Natural killer cell (primary cell): Measurements from ENCODE around the gene PDXP. TPM values are rescaled to one million over a fixed set of nuclear protein-coding genes. Genes with fewer than 3 reads are reported as not detected.

Source experiments
- ATAC-seq, 3 donors: fragments of 150-1000 bp in 2 of 3; fragments of 200-7000 bp in 1 of 3; cut with Tn5 transposase; 1 replicate in 1 of 3; 2 replicates in 2 of 3; pipeline ENCODE4 v1.10.0; 2021; ENCODE audit warnings: mild to moderate bottlenecking in 2 of 3, moderate library complexity in 2 of 3
- DNase-seq, 2 donors: peaks; one replicate each; pipeline versions ENCODE4 v3.0.0 to v3.0.0-alpha.2; 2013 to 2021; ENCODE audit warnings: mixed read lengths in 1 of 2
- H3K27ac ChIP-seq: one replicate; pipeline ENCODE4 v1.5.1; 2013; ENCODE audit warnings: mild to moderate bottlenecking, low read length
- H3K27me3 ChIP-seq: one replicate; pipeline ENCODE4 v1.6.1; 2013; ENCODE audit warnings: low read length; ENCODE audit not compliant: control insufficient read depth, insufficient read depth
- H3K36me3 ChIP-seq: one replicate; pipeline ENCODE4 v1.6.1; 2013; ENCODE audit warnings: low read length; ENCODE audit not compliant: control insufficient read depth, insufficient read depth
- H3K4me1 ChIP-seq: one replicate; pipeline ENCODE4 v1.6.1; 2013; ENCODE audit warnings: low read length; ENCODE audit not compliant: control insufficient read depth, insufficient read depth
- H3K4me3 ChIP-seq: one replicate; pipeline ENCODE4 v1.5.1; 2013; ENCODE audit warnings: low read length
- H3K9me3 ChIP-seq: one replicate; pipeline ENCODE4 v1.6.1; 2013; ENCODE audit warnings: low read length; ENCODE audit not compliant: control insufficient read depth, insufficient read depth
- H3K27ac Mint-ChIP-seq, 2 donors: one replicate each; pipeline ENCODE4 v1.8.0; 2022; ENCODE audit warnings: mild to moderate bottlenecking in 2 of 2, mixed read lengths in 2 of 2, moderate library complexity in 1 of 2
- H3K27me3 Mint-ChIP-seq, 2 donors: one replicate each; pipeline ENCODE4 v1.8.0; 2022; ENCODE audit warnings: low read depth in 2 of 2, mixed read lengths in 2 of 2
- H3K36me3 Mint-ChIP-seq: one replicate; pipeline ENCODE4 v1.8.0; 2022; ENCODE audit warnings: mixed read lengths
- H3K4me1 Mint-ChIP-seq, 2 donors: one replicate each; pipeline ENCODE4 v1.8.0; 2022; ENCODE audit warnings: mixed read lengths in 2 of 2
- H3K4me3 Mint-ChIP-seq: one replicate; pipeline ENCODE4 v1.8.0; 2022; ENCODE audit warnings: mild to moderate bottlenecking, moderate library complexity, mixed read lengths
- H3K9me3 Mint-ChIP-seq, 2 donors: one replicate each; pipeline ENCODE4 v1.8.0; 2022; ENCODE audit warnings: mixed read lengths in 2 of 2
- WGBS: methylation state at CpG from one replicate; pipeline ENCODE4 v1.1.7; 2013; ENCODE audit warnings: missing lambda C conversion rate; ENCODE audit not compliant: insufficient coverage; 5-methylcytosine and 5-hydroxymethylcytosine counted together
- intact Hi-C: fragments of 100-400 bp; cut with micrococcal nuclease; formaldehyde crosslinking; loops from one replicate; pipeline ENCODE4 v1.14.2; 2022
- total RNA-seq, 4 donors: library from RNA; stranded (reverse); fragments of 120-200 nt in 1 of 4; gene quantifications; one replicate each; pipeline versions ENCODE4 v1.2.3 to v1.2.4, GENCODE V29; 2013 to 2022
- TF ChIP-seq, protein P1 (sequence below): fragments of 200-600 bp; IDR thresholded peaks from one replicate; pipeline ENCODE4 v1.8.0; 2022; ENCODE audit warnings: antibody characterized with exemption

Gene PDXP
- total RNA-seq, 3 donors from 2014 or later (not counting 1 experiment from before 2014, with no cell fraction given): 8.3 to 14.2 (median 13.4) TPM

DNA sequence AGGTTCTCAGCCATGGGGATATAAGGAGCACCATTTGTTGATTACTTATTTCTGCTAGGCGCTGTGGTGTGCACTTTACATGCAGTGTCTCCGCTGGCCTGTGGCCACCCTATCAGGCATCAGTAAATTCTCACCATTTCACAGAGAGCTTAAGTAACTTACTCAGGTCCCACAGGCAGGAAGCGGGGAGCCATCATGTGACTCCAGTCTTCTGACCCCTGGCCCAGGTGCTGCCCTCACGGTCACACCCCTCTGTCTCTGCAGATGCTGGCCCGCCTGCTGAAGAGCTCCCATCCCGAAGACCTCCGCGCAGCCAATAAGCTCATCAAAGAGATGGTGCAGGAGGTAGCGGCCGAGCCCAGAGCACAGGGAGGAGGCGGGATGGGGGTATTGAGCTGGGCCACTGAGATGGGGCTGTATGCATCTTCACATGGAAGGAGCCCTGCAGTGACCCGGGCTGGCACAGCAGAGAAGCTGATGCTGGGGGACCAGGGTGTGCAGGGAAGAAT is 37.1 kb upstream of the PDXP start:
- ATAC-seq: no peak
- peaks cover 32% of the 10 kb centered on the region for H3K36me3 ChIP-seq
- peaks cover 33% of the 10 kb centered on the region for H3K4me1 ChIP-seq
- no peak overlapping the region for H3K4me3 ChIP-seq
- WGBS: 94% methylated on average over 12 of the region's 12 CpGs
- TF ChIP-seq, protein P1, sequence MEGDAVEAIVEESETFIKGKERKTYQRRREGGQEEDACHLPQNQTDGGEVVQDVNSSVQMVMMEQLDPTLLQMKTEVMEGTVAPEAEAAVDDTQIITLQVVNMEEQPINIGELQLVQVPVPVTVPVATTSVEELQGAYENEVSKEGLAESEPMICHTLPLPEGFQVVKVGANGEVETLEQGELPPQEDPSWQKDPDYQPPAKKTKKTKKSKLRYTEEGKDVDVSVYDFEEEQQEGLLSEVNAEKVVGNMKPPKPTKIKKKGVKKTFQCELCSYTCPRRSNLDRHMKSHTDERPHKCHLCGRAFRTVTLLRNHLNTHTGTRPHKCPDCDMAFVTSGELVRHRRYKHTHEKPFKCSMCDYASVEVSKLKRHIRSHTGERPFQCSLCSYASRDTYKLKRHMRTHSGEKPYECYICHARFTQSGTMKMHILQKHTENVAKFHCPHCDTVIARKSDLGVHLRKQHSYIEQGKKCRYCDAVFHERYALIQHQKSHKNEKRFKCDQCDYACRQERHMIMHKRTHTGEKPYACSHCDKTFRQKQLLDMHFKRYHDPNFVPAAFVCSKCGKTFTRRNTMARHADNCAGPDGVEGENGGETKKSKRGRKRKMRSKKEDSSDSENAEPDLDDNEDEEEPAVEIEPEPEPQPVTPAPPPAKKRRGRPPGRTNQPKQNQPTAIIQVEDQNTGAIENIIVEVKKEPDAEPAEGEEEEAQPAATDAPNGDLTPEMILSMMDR: no peak
- H3K27me3 ChIP-seq: no peaks in the 10 kb centered on the region
- H3K4me3 Mint-ChIP-seq: no peak overlapping the region
- no peak overlapping the region for H3K27ac Mint-ChIP-seq
- H3K27me3 Mint-ChIP-seq: no peaks in the 10 kb centered on the region
- H3K36me3 Mint-ChIP-seq: no peaks in the 10 kb centered on the region
- H3K9me3 ChIP-seq: no peaks in the 10 kb centered on the region
- H3K9me3 Mint-ChIP-seq: no peaks in the 10 kb centered on the region
- peaks cover 11 to 31% of the 10 kb centered on the region in 2 donors for H3K4me1 Mint-ChIP-seq
- intact Hi-C loops: no loop called here
- no peak for DNase-seq
- no peak overlapping the region for H3K27ac ChIP-seq

DNA sequence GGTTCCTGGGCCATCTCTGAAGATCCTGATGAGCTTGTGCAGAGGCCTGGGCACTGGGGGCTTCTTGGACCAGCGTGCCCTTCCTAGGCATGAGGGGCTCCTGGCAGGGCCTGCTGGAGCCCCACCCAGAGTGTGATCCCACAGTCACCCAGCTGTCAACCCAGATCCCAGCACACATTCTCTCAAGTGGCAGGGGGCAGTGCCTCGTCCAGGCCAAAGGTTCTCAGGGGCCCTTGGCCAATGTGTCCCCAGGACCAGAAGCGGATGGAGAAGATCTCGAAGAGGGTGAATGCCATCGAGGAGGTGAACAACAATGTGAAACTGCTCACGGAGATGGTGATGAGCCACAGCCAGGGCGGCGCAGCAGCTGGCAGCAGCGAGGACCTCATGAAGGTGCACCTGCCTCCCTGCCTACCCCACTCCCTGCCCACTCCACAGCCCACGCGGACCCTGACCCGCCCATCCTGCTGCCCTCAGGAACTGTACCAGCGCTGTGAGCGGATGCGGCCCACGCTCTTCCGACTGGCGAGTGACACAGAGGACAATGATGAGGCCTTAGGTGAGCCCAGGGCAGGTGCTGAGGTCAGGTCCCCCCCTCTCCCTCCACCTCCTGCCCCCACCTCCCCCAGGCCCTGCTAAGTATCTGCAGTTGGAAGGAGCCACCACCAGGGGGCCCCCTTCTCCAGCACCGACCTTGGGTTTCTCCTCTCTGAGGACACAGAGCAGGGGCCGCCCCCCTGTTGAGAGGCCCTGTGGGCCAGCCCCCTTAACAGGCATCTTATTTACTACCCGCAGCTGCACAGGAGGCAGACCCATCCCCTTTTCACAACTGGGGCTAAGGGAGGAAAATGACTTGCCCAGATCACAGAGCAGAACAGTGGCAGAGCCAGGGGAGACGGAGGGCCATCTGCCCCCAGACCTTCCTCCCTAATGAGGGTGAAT is 35.2 kb upstream of the PDXP start:
- Histone ChIP-seq H3K36me3 (peaks cover 20% of the 10 kb centered on the region), H3K27ac (peak overlapping the region; percentile 52), H3K4me1 (peaks cover 52% of the 10 kb centered on the region), H3K4me3 (no peak overlapping the region), H3K9me3 (no peaks in the 10 kb centered on the region), H3K27me3 (no peaks in the 10 kb centered on the region)
- peak; percentile 84 to 90 (median 86) for ATAC-seq
- Mint-ChIP-seq H3K9me3 (no peaks in the 10 kb centered on the region), H3K27ac (peak overlapping the region; percentile 88 to 89), H3K27me3 (no peaks in the 10 kb centered on the region), H3K4me3 (peak overlapping the region; percentile 76), H3K4me1 (peaks cover 27 to 48% of the 10 kb centered on the region in 2 donors), H3K36me3 (no peaks in the 10 kb centered on the region)
- peak; percentile 76 to 87 for DNase-seq
- intact Hi-C loops: loop anchor here (1.0 to 2.0 kb wide), 2 partner anchors 15 to 240 kb away; partner anchors contain the start of gene SH3BP1
- WGBS: 54% methylated on average over 22 of the region's 22 CpGs
- TF ChIP-seq, protein P1: peak; percentile 96

GRCh38 chr22:37624017-37624365 is 34.5 kb upstream of the PDXP start:
- Mint-ChIP-seq H3K4me3 (no peak overlapping the region), H3K4me1 (peaks cover 33 to 52% of the 10 kb centered on the region in 2 donors), H3K27ac (peak overlapping the region; percentile 88 to 89), H3K36me3 (no peaks in the 10 kb centered on the region), H3K9me3 (no peaks in the 10 kb centered on the region), H3K27me3 (no peaks in the 10 kb centered on the region)
- ATAC-seq (no peak), DNase-seq (no peak)
- Histone ChIP-seq H3K4me3 (no peak overlapping the region), H3K9me3 (no peaks in the 10 kb centered on the region), H3K4me1 (peaks cover 58% of the 10 kb centered on the region), H3K36me3 (peaks cover 16% of the 10 kb centered on the region), H3K27me3 (no peaks in the 10 kb centered on the region), H3K27ac (peak overlapping the region; percentile 52)
- WGBS: 79% methylated on average over 6 of the region's 6 CpGs
- intact Hi-C loops: no loop called here
- TF ChIP-seq, protein P1: no peak
